ENCODE results near the gene TBRG1.

TBRG1 gene

GRCh38 chr11:124612567-124613246 lies 10.0 kb upstream of the TBRG1 start:
- Histone ChIP-seq H3K27ac (ENCODE audit: insufficient read depth, low read depth, low read length, poor library complexity, severe bottlenecking) (no peak overlapping the region), H3K27me3 (ENCODE audit: control insufficient read depth, insufficient read depth, low read length, poor library complexity, severe bottlenecking) (no peaks in the 10 kb centered on the region), H3K36me3 (ENCODE audit: control insufficient read depth, insufficient read depth, low read length) (no peaks in the 10 kb centered on the region), H3K9me3 (ENCODE audit: control insufficient read depth, low read length) (no peaks in the 10 kb centered on the region), H3K4me3 (ENCODE audit: insufficient read depth, low read depth, low read length) (no peak overlapping the region), H3K4me1 (ENCODE audit: control insufficient read depth, insufficient read depth, low read length) (no peaks in the 10 kb centered on the region)
- WGBS, 2 experiments, result 83 to 86% methylated on average over 10 of the region's 10 CpGs

GRCh38 chr11:124618863-124619262 lies 3.8 kb upstream of the TBRG1 start:
- no peaks in the 10 kb centered on the region for H3K9me3 ChIP-seq (ENCODE audit: control insufficient read depth, low read length)
- H3K36me3 ChIP-seq (ENCODE audit: control insufficient read depth, insufficient read depth, low read length), result no peaks in the 10 kb centered on the region
- H3K4me3 ChIP-seq (ENCODE audit: insufficient read depth, low read depth, low read length), result no peak overlapping the region
- 92 to 93% methylated on average over 5 of the region's 5 CpGs for WGBS, 2 experiments
- peaks cover 21% of the 10 kb centered on the region for H3K27me3 ChIP-seq (ENCODE audit: control insufficient read depth, insufficient read depth, low read length, poor library complexity, severe bottlenecking)
- H3K27ac ChIP-seq (ENCODE audit: insufficient read depth, low read depth, low read length, poor library complexity, severe bottlenecking), result no peak overlapping the region
- H3K4me1 ChIP-seq (ENCODE audit: control insufficient read depth, insufficient read depth, low read length), result peaks cover 4% of the 10 kb centered on the region

- H3K36me3 ChIP-seq (ENCODE audit: control insufficient read depth, insufficient read depth, low read length), result peaks cover 21% of the 10 kb centered on the region
- peaks cover 20% of the 10 kb centered on the region for H3K27me3 ChIP-seq (ENCODE audit: control insufficient read depth, insufficient read depth, low read length, poor library complexity, severe bottlenecking)
- H3K4me3 ChIP-seq (ENCODE audit: insufficient read depth, low read depth, low read length), result peak overlapping the region; percentile 95
- H3K27ac ChIP-seq (ENCODE audit: insufficient read depth, low read depth, low read length, poor library complexity, severe bottlenecking), result no peak overlapping the region
- H3K4me1 ChIP-seq (ENCODE audit: control insufficient read depth, insufficient read depth, low read length), result peaks cover 8% of the 10 kb centered on the region
- WGBS, 2 experiments, result 75 to 86% methylated on average over 2 to 4 of the region's 4 CpGs
- no peaks in the 10 kb centered on the region for H3K9me3 ChIP-seq (ENCODE audit: control insufficient read depth, low read length)
Measured at GRCh38 chr11:124623861-124624525, 1.3 kb downstream of the TBRG1 start.

- H3K27me3 ChIP-seq (ENCODE audit: control insufficient read depth, insufficient read depth, low read length, poor library complexity, severe bottlenecking), result peaks cover 4% of the 10 kb centered on the region
- H3K4me1 ChIP-seq (ENCODE audit: control insufficient read depth, insufficient read depth, low read length), result peaks cover 8% of the 10 kb centered on the region
- H3K36me3 ChIP-seq (ENCODE audit: control insufficient read depth, insufficient read depth, low read length), result peaks cover 23% of the 10 kb centered on the region
- no peak overlapping the region for H3K4me3 ChIP-seq (ENCODE audit: insufficient read depth, low read depth, low read length)
- WGBS, 2 experiments, result 87 to 92% methylated on average over 3 of the region's 3 CpGs
- H3K27ac ChIP-seq (ENCODE audit: insufficient read depth, low read depth, low read length, poor library complexity, severe bottlenecking), result no peak overlapping the region
- no peaks in the 10 kb centered on the region for H3K9me3 ChIP-seq (ENCODE audit: control insufficient read depth, low read length)
Measured at GRCh38 chr11:124625504-124626168, 3.0 kb downstream of the TBRG1 start.

GRCh38 chr11:124627546-124627945 lies 4.9 kb downstream of the TBRG1 start:
- H3K4me1 ChIP-seq (ENCODE audit: control insufficient read depth, insufficient read depth, low read length), result peaks cover 8% of the 10 kb centered on the region
- no peaks in the 10 kb centered on the region for H3K9me3 ChIP-seq (ENCODE audit: control insufficient read depth, low read length)
- H3K4me3 ChIP-seq (ENCODE audit: insufficient read depth, low read depth, low read length), result no peak overlapping the region
- 81 to 94% methylated on average over 4 of the region's 5 CpGs for WGBS, 2 experiments
- peaks cover 40% of the 10 kb centered on the region for H3K36me3 ChIP-seq (ENCODE audit: control insufficient read depth, insufficient read depth, low read length)
- no peaks in the 10 kb centered on the region for H3K27me3 ChIP-seq (ENCODE audit: control insufficient read depth, insufficient read depth, low read length, poor library complexity, severe bottlenecking)
- no peak overlapping the region for H3K27ac ChIP-seq (ENCODE audit: insufficient read depth, low read depth, low read length, poor library complexity, severe bottlenecking)

- Histone ChIP-seq H3K27ac (ENCODE audit: insufficient read depth, low read depth, low read length, poor library complexity, severe bottlenecking) (no peak overlapping the region), H3K27me3 (ENCODE audit: control insufficient read depth, insufficient read depth, low read length, poor library complexity, severe bottlenecking) (no peaks in the 10 kb centered on the region), H3K9me3 (ENCODE audit: control insufficient read depth, low read length) (no peaks in the 10 kb centered on the region), H3K4me3 (ENCODE audit: insufficient read depth, low read depth, low read length) (no peak overlapping the region), H3K36me3 (ENCODE audit: control insufficient read depth, insufficient read depth, low read length) (peaks cover 48% of the 10 kb centered on the region), H3K4me1 (ENCODE audit: control insufficient read depth, insufficient read depth, low read length) (no peaks in the 10 kb centered on the region)
- 96 to 98% methylated on average over 3 to 4 of the region's 4 CpGs for WGBS, 2 experiments
Measured at GRCh38 chr11:124629961-124630360, 7.3 kb downstream of the TBRG1 start.

GRCh38 chr11:124633355-124633754 lies 10.7 kb downstream of the TBRG1 start:
- Histone ChIP-seq H3K27me3 (ENCODE audit: control insufficient read depth, insufficient read depth, low read length, poor library complexity, severe bottlenecking) (no peaks in the 10 kb centered on the region), H3K36me3 (ENCODE audit: control insufficient read depth, insufficient read depth, low read length) (peaks cover 30% of the 10 kb centered on the region), H3K9me3 (ENCODE audit: control insufficient read depth, low read length) (no peaks in the 10 kb centered on the region), H3K27ac (ENCODE audit: insufficient read depth, low read depth, low read length, poor library complexity, severe bottlenecking) (no peak overlapping the region), H3K4me1 (ENCODE audit: control insufficient read depth, insufficient read depth, low read length) (no peaks in the 10 kb centered on the region), H3K4me3 (ENCODE audit: insufficient read depth, low read depth, low read length) (no peak overlapping the region)
- WGBS, 2 experiments, result 89% methylated on average over 1 of the region's 1 CpG; no CpG with 5 or more reads in 1 of the 2 experiments

- no peaks in the 10 kb centered on the region for H3K4me1 ChIP-seq (ENCODE audit: control insufficient read depth, insufficient read depth, low read length)
- H3K36me3 ChIP-seq (ENCODE audit: control insufficient read depth, insufficient read depth, low read length), result peaks cover 22% of the 10 kb centered on the region
- H3K4me3 ChIP-seq (ENCODE audit: insufficient read depth, low read depth, low read length), result no peak overlapping the region
- H3K9me3 ChIP-seq (ENCODE audit: control insufficient read depth, low read length), result no peaks in the 10 kb centered on the region
- 93% methylated on average over 3 of the region's 3 CpGs for WGBS, 2 experiments
- H3K27ac ChIP-seq (ENCODE audit: insufficient read depth, low read depth, low read length, poor library complexity, severe bottlenecking), result no peak overlapping the region
- H3K27me3 ChIP-seq (ENCODE audit: control insufficient read depth, insufficient read depth, low read length, poor library complexity, severe bottlenecking), result no peaks in the 10 kb centered on the region
Measured at GRCh38 chr11:124635932-124636331, 13.3 kb downstream of the TBRG1 start.

GRCh38 chr11:124638500-124638899 lies 15.8 kb downstream of the TBRG1 start:
- WGBS, 2 experiments, result 93 to 100% methylated on average over 1 to 3 of the region's 3 CpGs
- no peaks in the 10 kb centered on the region for H3K9me3 ChIP-seq (ENCODE audit: control insufficient read depth, low read length)
- H3K36me3 ChIP-seq (ENCODE audit: control insufficient read depth, insufficient read depth, low read length), result no peaks in the 10 kb centered on the region
- no peaks in the 10 kb centered on the region for H3K4me1 ChIP-seq (ENCODE audit: control insufficient read depth, insufficient read depth, low read length)
- no peak overlapping the region for H3K27ac ChIP-seq (ENCODE audit: insufficient read depth, low read depth, low read length, poor library complexity, severe bottlenecking)
- H3K27me3 ChIP-seq (ENCODE audit: control insufficient read depth, insufficient read depth, low read length, poor library complexity, severe bottlenecking), result no peaks in the 10 kb centered on the region
- H3K4me3 ChIP-seq (ENCODE audit: insufficient read depth, low read depth, low read length), result no peak overlapping the region

GRCh38 chr11:124639186-124639585 lies 16.5 kb downstream of the TBRG1 start:
- H3K27ac ChIP-seq (ENCODE audit: insufficient read depth, low read depth, low read length, poor library complexity, severe bottlenecking), result no peak overlapping the region
- H3K4me3 ChIP-seq (ENCODE audit: insufficient read depth, low read depth, low read length), result no peak overlapping the region
- H3K9me3 ChIP-seq (ENCODE audit: control insufficient read depth, low read length), result no peaks in the 10 kb centered on the region
- H3K36me3 ChIP-seq (ENCODE audit: control insufficient read depth, insufficient read depth, low read length), result no peaks in the 10 kb centered on the region
- no peaks in the 10 kb centered on the region for H3K27me3 ChIP-seq (ENCODE audit: control insufficient read depth, insufficient read depth, low read length, poor library complexity, severe bottlenecking)
- WGBS, 2 experiments, result 86 to 88% methylated on average over 1 of the region's 1 CpG
- no peaks in the 10 kb centered on the region for H3K4me1 ChIP-seq (ENCODE audit: control insufficient read depth, insufficient read depth, low read length)

All from ectodermal cell (in vitro differentiated cells).